ENCODE measurements around the gene ULK1.
A peak's percentile ranks its signal among the peaks of the same experiment; 100 is the strongest.

The ULK1 gene

GRCh38 chr12:131909752-131910219, 15.4 kb downstream of the ULK1 start:
- DNase-seq, result no peak

DNA sequence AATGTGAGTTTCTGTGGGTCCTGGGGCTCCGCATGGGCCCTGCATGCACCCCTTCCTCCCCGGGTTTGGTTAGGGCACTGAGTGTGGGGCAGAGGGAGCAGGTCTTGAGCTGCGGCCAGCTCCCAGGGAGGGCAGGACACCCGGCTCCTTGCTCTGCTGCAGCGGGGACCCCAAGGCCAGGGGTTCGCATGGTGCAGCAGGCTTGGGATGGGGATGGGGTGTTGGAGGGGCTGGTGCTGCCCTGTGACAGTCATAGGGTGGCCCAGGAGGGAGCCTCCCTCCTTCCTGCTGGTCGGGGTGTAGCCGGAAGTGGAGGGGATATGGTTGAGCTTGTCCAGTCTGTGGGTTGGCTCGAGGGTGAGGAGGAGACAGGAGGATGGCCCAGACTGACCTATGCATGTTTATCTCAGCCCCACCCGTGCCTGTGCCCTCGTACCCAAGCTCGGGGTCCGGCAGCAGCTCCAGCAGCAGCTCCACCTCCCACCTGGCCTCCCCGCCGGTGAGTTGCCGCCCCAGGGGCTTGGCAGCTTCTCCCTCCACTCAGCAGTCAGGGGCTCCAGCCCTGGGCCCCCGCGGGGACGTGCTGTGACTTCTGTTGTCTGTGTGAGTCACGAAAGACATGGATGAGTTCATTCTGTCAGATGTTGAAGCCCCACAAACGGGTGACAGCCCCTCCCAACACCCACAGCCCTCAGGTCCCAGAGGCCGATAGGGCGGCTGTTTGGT, 16.0 kb downstream of the ULK1 start:
- no peak for DNase-seq

DNA sequence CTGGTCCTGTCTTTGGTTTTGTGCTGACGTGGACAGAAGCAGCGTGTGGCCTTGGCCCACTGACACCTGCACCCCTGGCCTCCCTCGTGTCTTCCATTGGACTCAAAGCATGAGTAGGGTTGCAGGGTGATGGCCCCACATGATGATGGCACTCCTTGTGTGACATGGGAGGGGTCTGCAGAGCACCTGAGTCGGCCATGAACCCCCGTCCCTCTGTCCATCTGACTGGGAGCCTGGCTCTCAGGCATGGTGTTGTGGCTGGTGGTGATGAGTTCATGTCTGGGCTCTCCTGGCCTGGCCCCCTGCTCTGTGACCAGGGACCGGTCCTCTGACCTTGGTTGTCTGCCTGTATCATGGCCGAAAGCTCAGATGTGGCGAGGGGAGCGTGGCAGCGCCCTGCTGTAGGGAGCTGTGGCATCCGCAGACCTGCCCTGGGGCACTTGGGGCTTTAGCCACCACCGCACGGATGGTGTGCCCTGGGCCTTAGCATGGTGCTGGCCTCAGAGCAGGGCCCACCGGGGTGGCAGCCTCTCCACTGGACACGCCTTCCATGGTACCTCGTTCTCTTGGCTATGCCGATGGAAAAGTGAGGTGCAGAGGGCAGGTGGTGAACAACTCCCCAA, 16.7 kb downstream of the ULK1 start:
- DNase-seq, result no peak

GRCh38 chr12:131911851-131912477, 17.5 kb downstream of the ULK1 start:
- no peak for DNase-seq

- peak; percentile 18 to 24 for DNase-seq
Measured at GRCh38 chr12:131912518-131913274, 18.3 kb downstream of the ULK1 start.

DNA sequence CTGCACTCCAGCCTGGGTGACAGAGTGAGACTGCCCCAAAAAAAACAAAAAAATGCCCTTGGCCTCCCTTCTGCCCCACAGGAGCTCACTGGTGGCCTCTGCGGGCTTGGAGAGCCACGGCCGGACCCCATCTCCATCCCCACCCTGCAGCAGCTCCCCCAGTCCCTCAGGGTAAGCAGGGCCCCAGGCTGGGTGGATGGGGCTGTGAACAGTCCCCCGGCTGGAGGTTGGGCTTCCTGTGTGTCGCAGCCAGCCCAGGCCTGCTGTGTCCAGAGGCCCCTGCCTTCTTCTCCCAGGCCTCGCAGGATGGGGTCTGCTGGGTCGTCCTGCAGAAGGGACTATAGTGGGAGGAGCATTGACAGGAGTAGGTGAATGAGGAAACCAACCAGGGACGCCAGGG, 19.2 kb downstream of the ULK1 start:
- DNase-seq, result no peak

GRCh38 chr12:131914179-131914702, 19.8 kb downstream of the ULK1 start:
- DNase-seq, result no peak

- DNase-seq, result no peak
Measured at GRCh38 chr12:131915000-131915689, 20.7 kb downstream of the ULK1 start.

- DNase-seq, result no peak
Measured at GRCh38 chr12:131915823-131916222, 21.4 kb downstream of the ULK1 start.

DNA sequence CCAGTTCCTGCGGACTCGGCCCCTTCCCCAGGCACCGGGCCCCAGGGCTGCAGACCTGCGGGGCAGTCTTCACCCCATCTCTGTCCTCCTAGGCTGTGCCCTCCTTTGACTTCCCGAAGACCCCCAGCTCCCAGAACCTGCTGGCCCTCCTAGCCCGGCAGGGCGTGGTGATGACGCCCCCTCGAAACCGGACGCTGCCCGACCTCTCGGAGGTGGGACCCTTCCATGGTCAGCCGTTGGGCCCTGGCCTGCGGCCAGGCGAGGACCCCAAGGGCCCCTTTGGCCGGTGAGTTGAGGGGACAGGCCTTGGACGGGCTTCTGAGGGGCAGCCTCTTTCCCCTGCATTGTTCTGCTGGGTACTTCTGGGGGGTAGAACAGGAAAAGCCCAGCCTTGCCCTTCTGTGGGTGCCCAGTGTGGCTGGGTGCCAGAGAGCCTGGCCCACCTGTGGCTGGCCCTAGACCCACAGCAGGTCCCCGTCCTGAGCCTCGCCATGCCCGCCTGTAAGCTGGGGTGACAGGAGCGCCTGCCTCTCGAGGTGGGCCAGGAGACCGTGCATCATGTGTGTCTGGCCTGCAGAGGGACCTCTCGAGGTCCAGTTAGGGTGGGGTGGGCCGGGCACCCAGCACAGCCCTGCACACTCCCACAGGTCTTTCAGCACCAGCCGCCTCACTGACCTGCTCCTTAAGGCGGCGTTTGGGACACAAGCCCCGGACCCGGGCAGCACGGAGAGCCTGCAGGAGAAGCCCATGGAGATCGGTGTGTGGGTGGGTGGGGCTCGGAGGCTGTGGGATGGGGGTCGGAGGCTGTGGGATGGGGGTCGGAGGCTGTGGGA, 22.1 kb downstream of the ULK1 start:
- no peak for DNase-seq

- no peak for DNase-seq
Measured at GRCh38 chr12:131917139-131917710, 22.8 kb downstream of the ULK1 start.

GRCh38 chr12:131917711-131918306, 23.4 kb downstream of the ULK1 start:
- DNase-seq, result no peak

DNA sequence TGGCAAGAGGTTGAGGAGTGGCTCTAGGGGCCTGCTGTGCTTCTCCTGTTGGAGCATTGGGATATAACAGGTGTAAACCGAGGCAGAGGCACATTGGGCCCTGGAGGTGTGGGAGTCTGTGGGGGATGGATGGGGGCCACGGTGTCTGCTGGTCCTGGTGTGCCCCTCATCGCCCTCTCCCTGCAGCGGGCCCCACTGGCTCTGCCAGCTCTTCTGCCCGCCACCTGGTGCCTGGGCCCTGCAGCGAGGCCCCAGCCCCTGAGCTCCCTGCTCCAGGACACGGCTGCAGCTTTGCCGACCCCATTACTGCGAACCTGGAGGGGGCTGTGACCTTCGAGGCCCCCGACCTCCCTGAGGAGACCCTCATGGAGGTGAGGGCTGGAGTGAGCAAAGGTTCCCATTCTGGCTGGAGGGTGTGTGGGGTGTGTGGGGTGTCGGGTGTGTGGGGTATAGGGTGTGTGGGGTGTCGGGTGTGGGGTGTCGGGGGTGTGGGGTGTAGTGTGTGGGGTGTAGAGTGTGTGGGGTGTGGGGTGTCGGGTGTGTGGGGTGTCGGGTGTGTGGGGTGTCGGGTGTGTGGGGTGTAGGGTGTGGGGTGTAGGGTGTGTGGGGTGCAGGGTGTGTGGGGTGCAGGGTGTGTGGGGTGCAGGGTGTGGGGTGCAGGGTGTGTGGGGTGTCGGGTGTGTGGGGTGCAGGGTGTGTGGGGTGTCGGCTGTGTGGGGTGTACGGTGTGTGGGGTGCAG, 24.1 kb downstream of the ULK1 start:
- no peak for DNase-seq

- DNase-seq, result no peak
Measured at GRCh38 chr12:131919051-131919347, 24.6 kb downstream of the ULK1 start.

DNA sequence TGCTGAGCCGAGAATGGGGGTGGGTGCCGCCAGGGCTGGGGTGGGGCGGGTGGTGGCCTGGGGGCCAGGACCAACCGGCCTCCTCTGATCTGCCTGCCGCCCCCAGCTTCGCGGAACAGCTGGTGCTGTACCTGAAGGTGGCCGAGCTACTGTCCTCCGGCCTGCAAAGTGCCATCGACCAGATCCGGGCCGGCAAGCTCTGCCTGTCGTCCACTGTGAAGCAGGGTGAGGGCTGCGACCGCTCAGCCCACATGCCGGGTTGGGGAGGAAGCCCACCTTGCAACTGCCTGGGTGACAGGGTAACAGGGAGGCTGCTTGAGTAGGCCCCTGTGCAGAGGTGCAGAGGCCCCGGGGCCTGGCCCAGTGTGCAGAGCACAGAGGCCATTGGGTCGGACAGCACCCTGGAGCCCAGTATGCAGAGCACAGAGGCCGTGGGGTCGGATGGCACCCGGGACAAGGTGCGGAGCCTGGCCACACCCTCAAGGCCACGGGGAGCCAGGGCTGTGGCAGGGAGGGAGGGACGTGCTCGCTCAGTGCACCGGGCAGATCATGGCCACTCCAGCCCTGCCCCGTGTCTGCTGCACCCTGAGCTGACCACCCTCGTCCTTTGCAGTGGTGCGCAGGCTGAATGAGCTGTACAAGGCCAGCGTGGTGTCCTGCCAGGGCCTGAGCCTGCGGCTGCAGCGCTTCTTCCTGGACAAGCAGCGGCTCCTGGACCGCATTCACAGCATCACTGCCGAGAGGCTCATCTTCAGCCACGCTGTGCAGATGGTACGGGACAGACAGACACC, 25.1 kb downstream of the ULK1 start:
- no peak for DNase-seq

GRCh38 chr12:131920157-131920508, 25.7 kb downstream of the ULK1 start:
- no peak for DNase-seq

- DNase-seq, result no peak
Measured at GRCh38 chr12:131920902-131921840, 26.7 kb downstream of the ULK1 start.

All from Kasumi-1 (cell line).